ENCODE measurements around the gene CCL19. TPM values are rescaled to one million over a fixed set of nuclear protein-coding genes. Genes with fewer than 3 reads are reported as not detected.

The CCL19 gene
- total RNA-seq, 1 experiment from 2014 or later = not detected

DNA sequence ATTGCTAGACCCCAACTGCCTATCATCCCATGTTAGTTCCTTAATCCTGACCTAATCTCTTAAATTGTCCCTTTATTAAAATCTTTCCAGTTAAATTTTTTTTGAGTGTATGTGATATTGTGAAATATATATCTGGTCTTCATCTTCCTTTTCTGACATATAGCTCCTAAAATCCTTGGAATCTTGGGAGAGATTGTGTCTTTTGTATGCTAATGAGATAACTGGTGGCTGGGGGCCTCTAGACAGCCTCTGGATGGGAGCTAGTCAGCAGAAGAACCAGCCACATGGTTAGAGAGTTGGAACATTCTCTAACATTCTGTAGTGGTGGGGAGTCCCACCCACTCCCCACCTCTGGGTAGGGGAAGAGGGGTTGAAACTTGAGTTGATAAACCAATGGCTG, 3.7 kb upstream of the CCL19 start:
- CTCF ChIA-PET = no interaction called here
- no peaks in the 10 kb centered on the region for H3K27me3 ChIP-seq (ENCODE audit: insufficient read depth, low read length)

DNA sequence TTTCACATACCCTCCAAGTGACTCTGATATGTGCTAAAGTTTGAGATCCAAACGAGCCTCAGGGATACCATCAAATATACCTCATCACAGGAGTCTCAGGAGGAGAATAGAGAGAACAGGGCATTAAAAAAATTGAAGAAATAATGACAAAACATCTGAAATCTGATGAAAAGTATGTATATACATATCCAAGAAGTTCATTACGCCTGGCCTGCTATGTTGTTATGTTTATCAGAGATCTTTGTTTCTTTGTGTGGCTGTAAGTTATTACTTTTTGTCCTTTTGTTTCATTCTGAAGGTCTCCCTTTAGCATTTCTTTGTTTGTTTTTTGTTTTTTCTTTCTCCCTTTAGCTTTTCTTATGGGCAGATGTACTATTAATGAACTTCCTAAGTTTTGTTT, 2.5 kb upstream of the CCL19 start:
- no peak overlapping the region for H3K4me3 ChIP-seq (replicated peaks in 1 of 2; ENCODE audit: low read depth in 1 of 2, low read length in 2 of 2)
- ATAC-seq = no peak
- H3K27ac ChIP-seq (ENCODE audit: low read depth, low read length) = no peak overlapping the region
- H3K9me3 ChIP-seq (ENCODE audit: control insufficient read depth in 1 of 2, insufficient read depth in 1 of 2, low read depth in 1 of 2, low read length in 2 of 2) = no peaks in the 10 kb centered on the region
- no TSS peak for BruUV-seq (replicated peaks)
- no peak overlapping the region for H2AFZ ChIP-seq (ENCODE audit: low read depth, low read length, poor library complexity, severe bottlenecking)
- H3K36me3 ChIP-seq (ENCODE audit: control insufficient read depth in 1 of 2, insufficient read depth in 2 of 2, low read length in 2 of 2) = no peaks in the 10 kb centered on the region
- POLR2A ChIA-PET = no interaction called here
- CTCF ChIA-PET = interaction anchor here (1.9 kb wide), 1 partner anchor 9 kb away, joined by 8 read pairs; no protein-coding TSS in a partner anchor
- H3K79me2 ChIP-seq (ENCODE audit: insufficient read depth, low read length) = no peaks in the 10 kb centered on the region
- no peaks in the 10 kb centered on the region for H3K9me2 ChIP-seq (ENCODE audit: insufficient read depth)
- no peak for DNase-seq (ENCODE audit: low read depth, low spot score)
- intact Hi-C loops (cut with micrococcal nuclease) = no loop called here
- no peaks in the 10 kb centered on the region for H4K20me1 ChIP-seq (ENCODE audit: insufficient read depth)
- no peak overlapping the region for H3K4me2 ChIP-seq (ENCODE audit: low read length)
- no peak overlapping the region for H3K9ac ChIP-seq (ENCODE audit: low read length)
- RAD21 ChIA-PET (ENCODE audit: low non-redundant PET in 1 of 2, low total read pairs in 2 of 2, uncharacterized antibody in 2 of 2, unreplicated experiment in 2 of 2) = no interaction called here
- no peaks in the 10 kb centered on the region for H3K27me3 ChIP-seq (ENCODE audit: insufficient read depth, low read length)
- H3K4me1 ChIP-seq (ENCODE audit: control insufficient read depth in 1 of 2, insufficient read depth in 2 of 2, low read length in 2 of 2) = no peaks in the 10 kb centered on the region
- TF ChIP-seq, protein P1, sequence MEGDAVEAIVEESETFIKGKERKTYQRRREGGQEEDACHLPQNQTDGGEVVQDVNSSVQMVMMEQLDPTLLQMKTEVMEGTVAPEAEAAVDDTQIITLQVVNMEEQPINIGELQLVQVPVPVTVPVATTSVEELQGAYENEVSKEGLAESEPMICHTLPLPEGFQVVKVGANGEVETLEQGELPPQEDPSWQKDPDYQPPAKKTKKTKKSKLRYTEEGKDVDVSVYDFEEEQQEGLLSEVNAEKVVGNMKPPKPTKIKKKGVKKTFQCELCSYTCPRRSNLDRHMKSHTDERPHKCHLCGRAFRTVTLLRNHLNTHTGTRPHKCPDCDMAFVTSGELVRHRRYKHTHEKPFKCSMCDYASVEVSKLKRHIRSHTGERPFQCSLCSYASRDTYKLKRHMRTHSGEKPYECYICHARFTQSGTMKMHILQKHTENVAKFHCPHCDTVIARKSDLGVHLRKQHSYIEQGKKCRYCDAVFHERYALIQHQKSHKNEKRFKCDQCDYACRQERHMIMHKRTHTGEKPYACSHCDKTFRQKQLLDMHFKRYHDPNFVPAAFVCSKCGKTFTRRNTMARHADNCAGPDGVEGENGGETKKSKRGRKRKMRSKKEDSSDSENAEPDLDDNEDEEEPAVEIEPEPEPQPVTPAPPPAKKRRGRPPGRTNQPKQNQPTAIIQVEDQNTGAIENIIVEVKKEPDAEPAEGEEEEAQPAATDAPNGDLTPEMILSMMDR (IDR thresholded peaks at IDR 0.05 in 2 of 3, conservative IDR thresholded peaks at IDR 0.05 in 1 of 3; ENCODE audit: borderline replicate concordance in 1 of 3, insufficient read depth in 1 of 3, low read depth in 2 of 3, low read length in 2 of 3) = no peak
- TF ChIP-seq SRF (IDR thresholded peaks at IDR 0.05; ENCODE audit: low read depth) = no peak
- TF ChIP-seq, protein P2, sequence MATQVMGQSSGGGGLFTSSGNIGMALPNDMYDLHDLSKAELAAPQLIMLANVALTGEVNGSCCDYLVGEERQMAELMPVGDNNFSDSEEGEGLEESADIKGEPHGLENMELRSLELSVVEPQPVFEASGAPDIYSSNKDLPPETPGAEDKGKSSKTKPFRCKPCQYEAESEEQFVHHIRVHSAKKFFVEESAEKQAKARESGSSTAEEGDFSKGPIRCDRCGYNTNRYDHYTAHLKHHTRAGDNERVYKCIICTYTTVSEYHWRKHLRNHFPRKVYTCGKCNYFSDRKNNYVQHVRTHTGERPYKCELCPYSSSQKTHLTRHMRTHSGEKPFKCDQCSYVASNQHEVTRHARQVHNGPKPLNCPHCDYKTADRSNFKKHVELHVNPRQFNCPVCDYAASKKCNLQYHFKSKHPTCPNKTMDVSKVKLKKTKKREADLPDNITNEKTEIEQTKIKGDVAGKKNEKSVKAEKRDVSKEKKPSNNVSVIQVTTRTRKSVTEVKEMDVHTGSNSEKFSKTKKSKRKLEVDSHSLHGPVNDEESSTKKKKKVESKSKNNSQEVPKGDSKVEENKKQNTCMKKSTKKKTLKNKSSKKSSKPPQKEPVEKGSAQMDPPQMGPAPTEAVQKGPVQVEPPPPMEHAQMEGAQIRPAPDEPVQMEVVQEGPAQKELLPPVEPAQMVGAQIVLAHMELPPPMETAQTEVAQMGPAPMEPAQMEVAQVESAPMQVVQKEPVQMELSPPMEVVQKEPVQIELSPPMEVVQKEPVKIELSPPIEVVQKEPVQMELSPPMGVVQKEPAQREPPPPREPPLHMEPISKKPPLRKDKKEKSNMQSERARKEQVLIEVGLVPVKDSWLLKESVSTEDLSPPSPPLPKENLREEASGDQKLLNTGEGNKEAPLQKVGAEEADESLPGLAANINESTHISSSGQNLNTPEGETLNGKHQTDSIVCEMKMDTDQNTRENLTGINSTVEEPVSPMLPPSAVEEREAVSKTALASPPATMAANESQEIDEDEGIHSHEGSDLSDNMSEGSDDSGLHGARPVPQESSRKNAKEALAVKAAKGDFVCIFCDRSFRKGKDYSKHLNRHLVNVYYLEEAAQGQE (IDR thresholded peaks at IDR 0.05; ENCODE audit: low read depth) = no peak
- TF ChIP-seq EZH2phosphoT487 (IDR thresholded peaks at IDR 0.05; ENCODE audit: borderline replicate concordance) = no peak
- no peak for TF ChIP-seq RAD21 (IDR thresholded peaks at IDR 0.05; ENCODE audit: low read depth)
- no peak for TF ChIP-seq POLR2A (IDR thresholded peaks at IDR 0.05; ENCODE audit: borderline replicate concordance, extremely low read depth, insufficient read depth, insufficient read length)
- no peak for TF ChIP-seq ELF1 (IDR thresholded peaks at IDR 0.05; ENCODE audit: borderline replicate concordance, low read depth)
- TF ChIP-seq, protein P3, sequence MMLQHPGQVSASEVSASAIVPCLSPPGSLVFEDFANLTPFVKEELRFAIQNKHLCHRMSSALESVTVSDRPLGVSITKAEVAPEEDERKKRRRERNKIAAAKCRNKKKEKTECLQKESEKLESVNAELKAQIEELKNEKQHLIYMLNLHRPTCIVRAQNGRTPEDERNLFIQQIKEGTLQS (IDR thresholded peaks at IDR 0.05) = no peak
- no peak for TF ChIP-seq CBX3 (IDR thresholded peaks at IDR 0.05; ENCODE audit: low read depth)
- no peak for TF ChIP-seq JUND (IDR thresholded peaks at IDR 0.05)

More for the DNA sequence above, 3.7 kb upstream of the CCL19 start:
- Histone ChIP-seq H2AFZ (ENCODE audit: low read depth, low read length, poor library complexity, severe bottlenecking) (no peak overlapping the region), H3K9me2 (ENCODE audit: insufficient read depth) (no peaks in the 10 kb centered on the region), H3K4me1 (ENCODE audit: control insufficient read depth in 1 of 2, insufficient read depth in 2 of 2, low read length in 2 of 2) (no peaks in the 10 kb centered on the region), H3K4me3 (replicated peaks in 1 of 2; ENCODE audit: low read depth in 1 of 2, low read length in 2 of 2) (no peak overlapping the region), H3K27ac (ENCODE audit: low read depth, low read length) (no peak overlapping the region), H3K79me2 (ENCODE audit: insufficient read depth, low read length) (no peaks in the 10 kb centered on the region), H3K9me3 (ENCODE audit: control insufficient read depth in 1 of 2, insufficient read depth in 1 of 2, low read depth in 1 of 2, low read length in 2 of 2) (no peaks in the 10 kb centered on the region), H3K4me2 (ENCODE audit: low read length) (no peak overlapping the region), H3K9ac (ENCODE audit: low read length) (no peak overlapping the region), H3K36me3 (ENCODE audit: control insufficient read depth in 1 of 2, insufficient read depth in 2 of 2, low read length in 2 of 2) (no peaks in the 10 kb centered on the region), H4K20me1 (ENCODE audit: insufficient read depth) (no peaks in the 10 kb centered on the region)
- POLR2A ChIA-PET = no interaction called here
- BruUV-seq (replicated peaks) = no TSS peak
- no peak for ATAC-seq
- DNase-seq (ENCODE audit: low read depth, low spot score) = no peak
- TF ChIP-seq SRF (IDR thresholded peaks at IDR 0.05; ENCODE audit: low read depth) (no peak), POLR2A (IDR thresholded peaks at IDR 0.05; ENCODE audit: borderline replicate concordance, extremely low read depth, insufficient read depth, insufficient read length) (no peak), JUND (IDR thresholded peaks at IDR 0.05) (no peak)
- TF ChIP-seq, protein P4, sequence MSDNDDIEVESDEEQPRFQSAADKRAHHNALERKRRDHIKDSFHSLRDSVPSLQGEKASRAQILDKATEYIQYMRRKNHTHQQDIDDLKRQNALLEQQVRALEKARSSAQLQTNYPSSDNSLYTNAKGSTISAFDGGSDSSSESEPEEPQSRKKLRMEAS (IDR thresholded peaks at IDR 0.05) = no peak
- intact Hi-C loops (cut with micrococcal nuclease) = no loop called here
- RAD21 ChIA-PET (ENCODE audit: low non-redundant PET in 1 of 2, low total read pairs in 2 of 2, uncharacterized antibody in 2 of 2, unreplicated experiment in 2 of 2) = interaction anchor here in 1 of 2 experiments (0.6 kb wide), 1 partner anchor 102 kb away, joined by 3 read pairs; no protein-coding TSS in a partner anchor

Measured in HCT116 (cell line).